ENCODE data around the gene GPANK1. TPM values are rescaled to one million over a fixed set of nuclear protein-coding genes. Genes with fewer than 3 reads are reported as not detected.

GPANK1 gene
- total RNA-seq, 1 experiment from 2014 or later = 29.1 TPM

DNA sequence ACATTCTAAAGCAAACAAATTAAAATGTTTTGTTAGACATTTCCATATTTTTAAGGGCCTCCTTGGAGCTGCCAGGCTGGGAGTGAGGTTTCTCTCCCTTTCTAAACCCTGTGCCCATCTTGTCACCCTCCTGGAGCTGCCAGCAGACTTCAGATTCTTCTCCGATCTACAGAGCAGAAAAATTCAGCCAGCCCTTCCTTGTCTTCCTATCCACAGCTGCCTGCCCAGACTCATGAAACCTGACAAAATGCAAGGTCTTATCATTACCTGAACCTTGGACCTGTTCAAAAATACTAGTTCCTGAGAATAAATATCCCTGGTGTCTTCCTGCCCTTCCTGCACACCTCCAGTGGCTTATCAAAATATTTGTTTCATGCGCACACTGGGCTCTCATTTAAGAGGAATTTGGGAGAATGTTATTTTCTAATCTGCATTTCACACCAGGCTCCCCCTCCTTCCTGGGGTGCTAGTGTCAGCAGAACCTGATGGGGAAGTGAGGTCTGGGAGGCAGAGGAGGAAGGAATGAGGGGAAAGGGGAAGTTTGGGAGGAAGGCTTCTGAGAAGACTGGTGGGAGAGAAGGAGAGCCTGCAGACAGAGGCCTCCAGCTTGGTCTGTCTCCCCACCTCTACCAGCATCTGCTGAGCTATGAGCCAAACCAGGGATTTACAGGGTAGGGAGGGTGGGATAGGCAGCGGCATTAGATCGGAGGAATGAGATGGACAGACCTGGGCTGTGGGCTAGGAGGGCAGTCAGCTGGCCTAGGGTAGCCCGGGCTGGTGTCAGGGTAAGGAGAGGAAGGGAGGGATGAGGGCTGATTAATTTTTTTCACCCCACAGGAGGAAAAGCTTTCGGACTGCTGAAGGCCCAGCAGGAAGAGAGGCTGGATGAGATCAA, 49.9 kb downstream of the GPANK1 start, which contains the start of gene AIF1 (continued):
- TF ChIP-seq, protein P1, sequence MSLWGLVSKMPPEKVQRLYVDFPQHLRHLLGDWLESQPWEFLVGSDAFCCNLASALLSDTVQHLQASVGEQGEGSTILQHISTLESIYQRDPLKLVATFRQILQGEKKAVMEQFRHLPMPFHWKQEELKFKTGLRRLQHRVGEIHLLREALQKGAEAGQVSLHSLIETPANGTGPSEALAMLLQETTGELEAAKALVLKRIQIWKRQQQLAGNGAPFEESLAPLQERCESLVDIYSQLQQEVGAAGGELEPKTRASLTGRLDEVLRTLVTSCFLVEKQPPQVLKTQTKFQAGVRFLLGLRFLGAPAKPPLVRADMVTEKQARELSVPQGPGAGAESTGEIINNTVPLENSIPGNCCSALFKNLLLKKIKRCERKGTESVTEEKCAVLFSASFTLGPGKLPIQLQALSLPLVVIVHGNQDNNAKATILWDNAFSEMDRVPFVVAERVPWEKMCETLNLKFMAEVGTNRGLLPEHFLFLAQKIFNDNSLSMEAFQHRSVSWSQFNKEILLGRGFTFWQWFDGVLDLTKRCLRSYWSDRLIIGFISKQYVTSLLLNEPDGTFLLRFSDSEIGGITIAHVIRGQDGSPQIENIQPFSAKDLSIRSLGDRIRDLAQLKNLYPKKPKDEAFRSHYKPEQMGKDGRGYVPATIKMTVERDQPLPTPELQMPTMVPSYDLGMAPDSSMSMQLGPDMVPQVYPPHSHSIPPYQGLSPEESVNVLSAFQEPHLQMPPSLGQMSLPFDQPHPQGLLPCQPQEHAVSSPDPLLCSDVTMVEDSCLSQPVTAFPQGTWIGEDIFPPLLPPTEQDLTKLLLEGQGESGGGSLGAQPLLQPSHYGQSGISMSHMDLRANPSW (CRISPR knock-in tag; conservative IDR thresholded peaks at IDR 0.05; ENCODE audit: low read depth) = no peak
- TF ChIP-seq ZNF396 (CRISPR knock-in tag; IDR thresholded peaks at IDR 0.05; ENCODE audit: borderline replicate concordance) = no peak
- no peak for TF ChIP-seq EMX1 (CRISPR knock-in tag; IDR thresholded peaks at IDR 0.05)
- TF ChIP-seq NFYB (CRISPR knock-in tag; conservative IDR thresholded peaks at IDR 0.05; ENCODE audit: low read depth) = no peak
- TF ChIP-seq SMAD3 (CRISPR knock-in tag; IDR thresholded peaks at IDR 0.05; ENCODE audit: borderline replicate concordance) = no peak
- TF ChIP-seq, protein P2, sequence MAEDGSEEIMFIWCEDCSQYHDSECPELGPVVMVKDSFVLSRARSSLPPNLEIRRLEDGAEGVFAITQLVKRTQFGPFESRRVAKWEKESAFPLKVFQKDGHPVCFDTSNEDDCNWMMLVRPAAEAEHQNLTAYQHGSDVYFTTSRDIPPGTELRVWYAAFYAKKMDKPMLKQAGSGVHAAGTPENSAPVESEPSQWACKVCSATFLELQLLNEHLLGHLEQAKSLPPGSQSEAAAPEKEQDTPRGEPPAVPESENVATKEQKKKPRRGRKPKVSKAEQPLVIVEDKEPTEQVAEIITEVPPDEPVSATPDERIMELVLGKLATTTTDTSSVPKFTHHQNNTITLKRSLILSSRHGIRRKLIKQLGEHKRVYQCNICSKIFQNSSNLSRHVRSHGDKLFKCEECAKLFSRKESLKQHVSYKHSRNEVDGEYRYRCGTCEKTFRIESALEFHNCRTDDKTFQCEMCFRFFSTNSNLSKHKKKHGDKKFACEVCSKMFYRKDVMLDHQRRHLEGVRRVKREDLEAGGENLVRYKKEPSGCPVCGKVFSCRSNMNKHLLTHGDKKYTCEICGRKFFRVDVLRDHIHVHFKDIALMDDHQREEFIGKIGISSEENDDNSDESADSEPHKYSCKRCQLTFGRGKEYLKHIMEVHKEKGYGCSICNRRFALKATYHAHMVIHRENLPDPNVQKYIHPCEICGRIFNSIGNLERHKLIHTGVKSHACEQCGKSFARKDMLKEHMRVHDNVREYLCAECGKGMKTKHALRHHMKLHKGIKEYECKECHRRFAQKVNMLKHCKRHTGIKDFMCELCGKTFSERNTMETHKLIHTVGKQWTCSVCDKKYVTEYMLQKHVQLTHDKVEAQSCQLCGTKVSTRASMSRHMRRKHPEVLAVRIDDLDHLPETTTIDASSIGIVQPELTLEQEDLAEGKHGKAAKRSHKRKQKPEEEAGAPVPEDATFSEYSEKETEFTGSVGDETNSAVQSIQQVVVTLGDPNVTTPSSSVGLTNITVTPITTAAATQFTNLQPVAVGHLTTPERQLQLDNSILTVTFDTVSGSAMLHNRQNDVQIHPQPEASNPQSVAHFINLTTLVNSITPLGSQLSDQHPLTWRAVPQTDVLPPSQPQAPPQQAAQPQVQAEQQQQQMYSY (CRISPR knock-in tag; IDR thresholded peaks at IDR 0.05) = no peak
- no peak for TF ChIP-seq RELA (CRISPR knock-in tag; IDR thresholded peaks at IDR 0.05; ENCODE audit: borderline replicate concordance)
- no peak for TF ChIP-seq HMGA2 (CRISPR knock-in tag; IDR thresholded peaks at IDR 0.05)
- TF ChIP-seq SP1 (CRISPR knock-in tag; conservative IDR thresholded peaks at IDR 0.05) = no peak

DNA sequence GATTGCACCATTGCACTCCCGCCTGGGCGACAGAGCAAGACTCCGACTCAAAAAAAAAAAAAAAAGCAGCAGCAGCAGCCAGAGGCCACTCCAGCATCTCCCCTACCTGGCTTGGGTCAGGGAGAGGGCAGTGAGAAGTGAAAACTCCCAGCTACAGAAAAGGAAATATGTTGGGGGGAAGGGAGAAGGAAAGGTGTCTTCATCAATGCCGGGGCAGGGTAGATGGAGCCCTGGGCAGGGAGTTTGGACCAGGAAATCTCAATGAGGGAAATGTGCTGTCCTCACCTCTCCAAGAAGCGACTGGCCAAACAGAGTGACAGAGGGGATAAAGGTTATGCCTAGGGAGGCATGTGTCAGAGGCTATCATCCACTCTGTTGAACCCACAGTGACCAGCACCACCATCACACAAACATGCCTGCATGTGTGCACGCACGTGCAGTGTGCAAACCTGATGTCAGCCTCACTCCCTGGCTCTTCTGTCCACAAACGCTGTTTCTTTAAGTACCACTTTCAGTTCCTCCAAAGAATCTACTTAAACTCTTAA, 50.6 kb downstream of the GPANK1 start:
- ChIA-PET CTCF (interaction anchor here (1.1 to 3.5 kb wide), 3 partner anchors 16 to 67 kb away, joined by 3 to 24 read pairs (median 15); partner anchors contain the start of genes ATP6V1G2 and NFKBIL1), POLR2A (no interaction called here)
- DNase-seq (ENCODE audit: low spot score) (no peak), ATAC-seq (no peak)
- TF ChIP-seq NR2C2 (CRISPR knock-in tag; IDR thresholded peaks at IDR 0.05) (no peak), ZNF219 (CRISPR knock-in tag; IDR thresholded peaks at IDR 0.05; ENCODE audit: borderline replicate concordance) (no peak)
- TF ChIP-seq, protein P3, sequence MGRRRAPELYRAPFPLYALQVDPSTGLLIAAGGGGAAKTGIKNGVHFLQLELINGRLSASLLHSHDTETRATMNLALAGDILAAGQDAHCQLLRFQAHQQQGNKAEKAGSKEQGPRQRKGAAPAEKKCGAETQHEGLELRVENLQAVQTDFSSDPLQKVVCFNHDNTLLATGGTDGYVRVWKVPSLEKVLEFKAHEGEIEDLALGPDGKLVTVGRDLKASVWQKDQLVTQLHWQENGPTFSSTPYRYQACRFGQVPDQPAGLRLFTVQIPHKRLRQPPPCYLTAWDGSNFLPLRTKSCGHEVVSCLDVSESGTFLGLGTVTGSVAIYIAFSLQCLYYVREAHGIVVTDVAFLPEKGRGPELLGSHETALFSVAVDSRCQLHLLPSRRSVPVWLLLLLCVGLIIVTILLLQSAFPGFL (CRISPR knock-in tag; IDR thresholded peaks at IDR 0.05; ENCODE audit: borderline replicate concordance) = no peak
- peaks cover 6% of the 10 kb centered on the region; the same call in 1 of the 2 replicates for H3K27me3 Mint-ChIP-seq (ENCODE audit: low read depth)
- no peaks in the 10 kb centered on the region for H3K9me3 Mint-ChIP-seq
- H3K4me1 Mint-ChIP-seq = peaks cover 29% of the 10 kb centered on the region
- no peaks in the 10 kb centered on the region for H3K36me3 Mint-ChIP-seq
- no peak overlapping the region for H3K27ac Mint-ChIP-seq
- no peak overlapping the region for H3K4me3 Mint-ChIP-seq

Small RNA genes lying within 50 kb of the gene (microRNA-seq; reads per million reads assigned to microRNA genes)
- not detected for gene MIR4646 (ENCODE audit: borderline number of aligned reads)
- not detected for gene MIR6832 (ENCODE audit: borderline number of aligned reads)

Other genes starting within 250 kb of the GPANK1 start
- gene MICB, start 166.9 kb downstream of the GPANK1 start, total RNA-seq (2021) = 26.9 to 37.0 TPM (median 27.0 TPM) in 3 replicates
- gene MCCD1, start 136.0 kb downstream of the GPANK1 start, total RNA-seq (2021) = not detected in 3 replicates
- gene DDX39B, start 123.0 kb downstream of the GPANK1 start, total RNA-seq (2021) = 704 to 738 TPM (median 712 TPM) in 3 replicates
- 2.7 to 4.1 TPM (median 4.0 TPM) in 3 replicates for gene ATP6V1G2, start 118.4 kb downstream of the GPANK1 start, total RNA-seq (2021)
- gene NFKBIL1, start 117.4 kb downstream of the GPANK1 start, total RNA-seq (2021) = 14.9 to 19.5 TPM (median 17.1 TPM) in 3 replicates
- gene LTA, start 92.7 kb downstream of the GPANK1 start, total RNA-seq (2021) = 0.46 to 1.2 TPM (median 0.87 TPM) in 3 replicates
- 0.23 to 0.46 TPM (median 0.31 TPM) in 3 replicates for gene TNF, start 89.4 kb downstream of the GPANK1 start, total RNA-seq (2021)
- gene LTB, start 82.6 kb downstream of the GPANK1 start, total RNA-seq (2021) = 1.0 to 1.5 TPM (median 1.3 TPM) in 3 replicates
- gene LST1, start 78.7 kb downstream of the GPANK1 start, total RNA-seq (2021) = 0.34 to 0.66 TPM in 2 of 3 replicates, not detected in the other
- gene NCR3, start 72.0 kb downstream of the GPANK1 start, total RNA-seq (2021) = not detected in 3 replicates
- gene AIF1, start 49.8 kb downstream of the GPANK1 start, total RNA-seq (2021) = 5.4 to 8.5 TPM (median 7.1 TPM) in 3 replicates
- gene PRRC2A, start 44.3 kb downstream of the GPANK1 start, total RNA-seq (2021) = 372 to 381 TPM (median 373 TPM) in 3 replicates
- gene BAG6, start 12.3 kb downstream of the GPANK1 start, total RNA-seq (2021) = 366 to 410 TPM (median 396 TPM) in 3 replicates
- gene APOM, start 9.1 kb downstream of the GPANK1 start, total RNA-seq (2021) = 3.5 to 4.6 TPM (median 4.3 TPM) in 3 replicates
- gene C6orf47, start 4.2 kb downstream of the GPANK1 start, total RNA-seq (2021) = 14.0 to 16.3 TPM (median 14.3 TPM) in 3 replicates
- 153 to 183 TPM (median 161 TPM) in 3 replicates for gene CSNK2B, start 1.1 kb upstream of the GPANK1 start, total RNA-seq (2021)
- gene LY6G5B, start 5.0 kb upstream of the GPANK1 start, total RNA-seq (2021) = 10.7 to 15.7 TPM (median 11.0 TPM) in 3 replicates
- gene LY6G5C, start 16.1 kb upstream of the GPANK1 start, total RNA-seq (2021) = 0.98 to 1.6 TPM (median 1.0 TPM) in 3 replicates
- gene ABHD16A, start 38.3 kb upstream of the GPANK1 start, total RNA-seq (2021) = 28.6 to 30.3 TPM (median 29.8 TPM) in 3 replicates
- not detected in 3 replicates for gene LY6G6F, start 41.9 kb upstream of the GPANK1 start, total RNA-seq (2021)
- gene LY6G6D, start 50.4 kb upstream of the GPANK1 start, total RNA-seq (2021) = not detected in 3 replicates
- gene LY6G6C, start 56.7 kb upstream of the GPANK1 start, total RNA-seq (2021) = 0.21 to 0.35 TPM in 2 of 3 replicates, not detected in the other
- 0.09 to 0.11 TPM (median 0.11 TPM) in 3 replicates for gene MPIG6B, start 58.4 kb upstream of the GPANK1 start, total RNA-seq (2021)
- 62.2 to 67.3 TPM (median 65.8 TPM) in 3 replicates for gene DDAH2, start 64.3 kb upstream of the GPANK1 start, total RNA-seq (2021)
- 229 to 244 TPM (median 230 TPM) in 3 replicates for gene CLIC1, start 71.5 kb upstream of the GPANK1 start, total RNA-seq (2021)
- gene MSH5, start 75.0 kb upstream of the GPANK1 start, total RNA-seq (2021) = 43.1 to 62.3 TPM (median 56.1 TPM) in 3 replicates
- 13.3 to 16.9 TPM (median 13.7 TPM) in 3 replicates for gene SAPCD1, start 97.7 kb upstream of the GPANK1 start, total RNA-seq (2021)
- gene VWA7, start 112.3 kb upstream of the GPANK1 start, total RNA-seq (2021) = 1.2 to 1.8 TPM (median 1.4 TPM) in 3 replicates
- 147 to 177 TPM (median 161 TPM) in 3 replicates for gene VARS1, start 130.8 kb upstream of the GPANK1 start, total RNA-seq (2021)
- gene LSM2, start 142.0 kb upstream of the GPANK1 start, total RNA-seq (2021) = 104 to 121 TPM (median 119 TPM) in 3 replicates
- 1.2 to 2.1 TPM (median 1.9 TPM) in 3 replicates for gene HSPA1L, start 150.3 kb upstream of the GPANK1 start, total RNA-seq (2021)
- gene HSPA1A, start 150.5 kb upstream of the GPANK1 start, total RNA-seq (2021) = 57.2 to 80.1 TPM (median 75.8 TPM) in 3 replicates
- 75.3 to 105 TPM (median 96.4 TPM) in 3 replicates for gene HSPA1B, start 162.7 kb upstream of the GPANK1 start, total RNA-seq (2021)
- 42.6 to 44.8 TPM (median 42.8 TPM) in 3 replicates for gene NEU1, start 197.8 kb upstream of the GPANK1 start, total RNA-seq (2021)
- 3.1 to 3.5 TPM (median 3.5 TPM) in 3 replicates for gene SLC44A4, start 214.0 kb upstream of the GPANK1 start, total RNA-seq (2021)
- 137 to 169 TPM (median 168 TPM) in 3 replicates for gene EHMT2, start 232.7 kb upstream of the GPANK1 start, total RNA-seq (2021)
- gene ZBTB12, start 237.1 kb upstream of the GPANK1 start, total RNA-seq (2021) = 24.0 to 46.2 TPM (median 44.1 TPM) in 3 replicates

Data from WTC11 (cell line).